ENCODE data around the gene MRC1.
"Not testable (repeated sequence)": the region's sequence is repeated elsewhere in the genome, so short reads cannot be mapped to it uniquely, and the experiment has no call there.

Gene MRC1

GRCh38 chr10:17904564-17904963 is 95.4 kb downstream of the MRC1 start:
- FAIRE-seq, result no peak

GRCh38 chr10:17905491-17905890 is 96.3 kb downstream of the MRC1 start:
- DNase-seq (ENCODE audit: low spot score) (no peak), FAIRE-seq (no peak)

More at GRCh38 chr10:17904564-17904963, 95.4 kb downstream of the MRC1 start:
- DNase-seq (ENCODE audit: low spot score), result no peak

DNA sequence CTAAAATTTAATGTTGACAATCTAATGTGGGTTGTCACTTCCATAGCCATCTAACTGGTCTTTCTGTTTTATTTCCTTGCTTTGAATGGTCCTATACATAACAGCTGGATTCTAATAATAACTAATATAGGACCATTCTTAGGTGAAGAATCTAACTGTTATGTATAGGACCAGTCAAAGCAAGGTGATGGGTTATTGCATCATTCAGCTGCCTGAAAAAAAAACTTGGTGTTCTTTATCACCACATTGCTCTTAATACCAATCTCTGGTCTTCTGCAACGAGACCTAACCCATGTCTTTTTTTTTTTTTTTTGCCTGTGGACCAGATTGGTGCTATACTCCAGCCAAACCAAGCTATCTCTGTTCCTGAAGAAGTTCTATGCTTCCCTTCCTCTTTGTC is 96.9 kb downstream of the MRC1 start:
- no peak for DNase-seq (ENCODE audit: low spot score)
- no peak for FAIRE-seq

- DNase-seq (ENCODE audit: low spot score) (no peak), FAIRE-seq (no peak)
Measured at GRCh38 chr10:17907641-17908040, 98.5 kb downstream of the MRC1 start.

- no peak for FAIRE-seq
- DNase-seq (ENCODE audit: low spot score), result peak; percentile 67
Measured at GRCh38 chr10:17910125-17910789, 101.1 kb downstream of the MRC1 start.

DNA sequence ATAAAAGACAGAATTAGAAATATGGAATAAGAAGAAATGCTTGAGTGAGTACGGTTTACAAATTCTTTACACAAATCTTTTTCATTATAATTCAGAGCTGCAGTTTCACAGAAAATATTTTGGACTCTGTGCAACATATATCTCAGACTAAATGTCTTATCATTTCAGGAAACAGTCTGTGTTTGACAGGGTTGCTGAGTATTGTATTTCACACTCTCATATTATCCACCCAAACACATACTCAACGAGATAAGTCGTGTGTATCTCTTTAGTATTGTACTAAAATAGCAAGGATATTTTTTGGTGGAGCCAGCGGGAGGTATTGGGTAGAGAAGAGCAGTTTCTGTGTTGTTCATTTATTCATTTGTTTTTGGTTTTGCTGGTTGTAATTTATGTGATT is 103.6 kb downstream of the MRC1 start:
- no peak for FAIRE-seq

GRCh38 chr10:17913604-17914003 is 104.5 kb downstream of the MRC1 start:
- DNase-seq (ENCODE audit: low spot score) (no peak), FAIRE-seq (no peak)

More for the DNA sequence above, 103.6 kb downstream of the MRC1 start:
- no peak for DNase-seq (ENCODE audit: low spot score)

GRCh38 chr10:17914169-17915045 is 105.3 kb downstream of the MRC1 start:
- DNase-seq (ENCODE audit: low spot score), result no peak
- peak; percentile 87 for FAIRE-seq

- DNase-seq (ENCODE audit: low spot score) (no peak), FAIRE-seq (no peak)
Measured at GRCh38 chr10:17915181-17915580, 106.0 kb downstream of the MRC1 start.

GRCh38 chr10:17918187-17918903 is 109.2 kb downstream of the MRC1 start:
- FAIRE-seq, result no peak
- no peak for DNase-seq (ENCODE audit: low spot score)

DNA sequence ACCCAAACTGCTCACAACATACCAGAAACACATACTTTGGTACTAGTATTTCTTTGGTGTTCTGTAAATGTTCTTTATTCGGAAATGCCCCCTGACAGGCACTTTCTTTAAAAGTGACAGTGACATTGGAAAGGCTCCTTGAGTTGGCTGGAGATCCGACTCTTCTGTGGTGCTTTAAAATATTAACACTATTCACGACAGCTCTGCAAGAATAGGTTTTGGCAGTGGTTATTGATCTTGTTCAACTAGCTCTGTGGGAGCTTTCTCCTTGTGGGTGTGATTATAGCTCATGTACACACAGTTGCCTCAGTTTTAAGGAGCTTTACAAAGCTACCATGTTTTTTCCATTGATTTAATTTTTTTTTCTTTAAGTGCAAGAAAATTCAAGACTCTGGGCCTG is 112.2 kb downstream of the MRC1 start:
- no peak for FAIRE-seq
- no peak for DNase-seq (ENCODE audit: low spot score)

- FAIRE-seq, result no peak
- peak; percentile 59 for DNase-seq (ENCODE audit: low spot score)
Measured at GRCh38 chr10:17923728-17924127, 114.6 kb downstream of the MRC1 start.

- DNase-seq (ENCODE audit: low spot score), result no peak
- FAIRE-seq, result no peak
Measured at GRCh38 chr10:17943033-17943745, 134.0 kb downstream of the MRC1 start.

GRCh38 chr10:17950269-17950668 is 141.1 kb downstream of the MRC1 start:
- not testable (repeated sequence) for FAIRE-seq; DNase-seq (ENCODE audit: low spot score)

- DNase-seq (ENCODE audit: low spot score) (no peak), FAIRE-seq (no peak)
Measured at GRCh38 chr10:17950726-17951125, 141.6 kb downstream of the MRC1 start.

DNA sequence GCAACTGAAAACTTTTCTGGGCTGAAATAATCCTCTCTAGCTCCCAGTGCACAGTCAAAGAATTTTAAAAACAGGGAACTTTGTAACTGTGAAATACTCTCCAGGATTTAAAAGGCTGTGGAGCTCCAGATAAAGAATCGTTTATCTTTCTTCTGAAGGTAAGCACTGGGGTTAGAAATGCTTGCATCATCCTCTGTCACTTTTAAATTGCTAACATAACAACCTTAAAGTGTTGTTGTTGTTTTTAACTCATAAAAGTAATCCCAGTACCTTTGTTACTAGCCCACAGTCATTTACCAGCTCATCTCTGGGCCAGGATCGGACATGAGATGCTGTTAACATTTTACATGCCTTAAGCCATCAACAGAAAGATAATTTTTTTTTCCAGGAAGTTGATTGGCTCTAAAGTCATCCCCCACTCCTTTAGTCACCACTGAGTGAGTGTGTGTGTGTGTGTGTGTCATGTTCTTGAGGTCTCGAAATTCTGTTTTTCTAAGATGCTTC is 142.8 kb downstream of the MRC1 start, which contains the start of gene SLC39A12:
TSS of gene SLC39A12 (plus strand) at position 51 of the 504 bp plus-strand sequence. CDS start 1,359 bp downstream, outside the sequence.
- no peak for DNase-seq (ENCODE audit: low spot score)
- FAIRE-seq, result no peak

GRCh38 chr10:17954372-17954771 is 145.2 kb downstream of the MRC1 start:
- DNase-seq (ENCODE audit: low spot score); FAIRE-seq: not testable (repeated sequence)

GRCh38 chr10:17954861-17955260 is 145.7 kb downstream of the MRC1 start:
- DNase-seq (ENCODE audit: low spot score) (no peak), FAIRE-seq (no peak)

DNA sequence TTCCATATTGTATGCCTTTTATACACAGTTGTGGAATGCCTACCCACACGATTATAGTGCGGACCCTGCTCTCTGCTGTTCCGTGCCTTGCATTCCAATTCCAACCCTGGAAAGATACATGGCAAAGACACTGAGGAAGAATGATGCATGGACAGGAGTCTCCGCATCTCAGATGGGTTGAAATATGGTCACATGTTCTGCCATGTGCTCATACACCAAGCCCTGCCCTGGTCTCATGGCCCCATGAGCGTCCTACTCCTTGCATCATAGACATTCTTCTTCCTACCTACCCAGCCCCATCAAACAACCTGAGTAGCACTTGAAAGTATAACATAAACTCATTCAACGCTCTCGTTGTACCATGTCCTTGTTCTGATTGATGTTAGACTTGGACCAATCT is 148.9 kb downstream of the MRC1 start:
- no peak for DNase-seq (ENCODE audit: low spot score)
- no peak for FAIRE-seq

DNA sequence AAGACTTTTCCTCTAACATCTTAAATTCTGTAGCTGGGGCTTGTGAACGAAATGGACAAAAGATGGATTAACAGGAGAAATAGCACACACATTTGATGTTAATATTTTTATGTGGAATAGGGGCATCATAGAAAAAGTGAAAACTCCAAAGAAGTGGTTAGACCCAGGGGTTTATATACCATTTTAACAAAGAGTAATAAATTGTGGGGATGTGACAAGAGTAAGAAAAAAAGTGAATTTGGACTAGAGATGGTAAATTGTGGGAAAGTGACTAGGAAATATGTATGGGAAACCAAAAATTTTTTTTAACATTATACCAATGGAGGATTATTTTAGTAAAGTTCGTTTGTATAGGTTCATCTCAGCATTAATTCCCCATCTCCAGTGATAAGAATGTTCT is 150.7 kb downstream of the MRC1 start:
- no peak for DNase-seq (ENCODE audit: low spot score)
- no peak for FAIRE-seq
